Islet of Langerhans (tissue), 1 donor: Measurements from ENCODE around the gene POLDIP2.

Experiments
- FAIRE-seq: peaks from one replicate; lab custom pipeline; 2011; peaks lifted over from hg19 to GRCh38; lab: Jason Lieb, UNC

Gene POLDIP2

GRCh38 chr17:28357061-28357900 lies at the start of gene POLDIP2:
Gene POLDIP2, minus strand, starts transcription at chr17:28357527. Its CDS starts 79 bp downstream, at chr17:28357448.
- no peak for FAIRE-seq

GRCh38 chr17:28406473-28406814 lies 49.1 kb upstream of the POLDIP2 start:
- FAIRE-seq, result no peak

- FAIRE-seq, result no peak
Measured at GRCh38 chr17:28405632-28406472, 48.5 kb upstream of the POLDIP2 start, which contains the start of gene SLC46A1. Gene SLC46A1, minus strand, starts transcription at chr17:28406212. Its CDS starts 98 bp downstream, at chr17:28406114.

GRCh38 chr17:28404812-28405570 lies 47.7 kb upstream of the POLDIP2 start:
- no peak for FAIRE-seq

GRCh38 chr17:28404461-28404811 lies 47.1 kb upstream of the POLDIP2 start:
- no peak for FAIRE-seq

GRCh38 chr17:28404007-28404406 lies 46.7 kb upstream of the POLDIP2 start:
- FAIRE-seq, result no peak

GRCh38 chr17:28402844-28403243 lies 45.5 kb upstream of the POLDIP2 start:
- FAIRE-seq, result no peak

GRCh38 chr17:28402224-28402630 lies 44.9 kb upstream of the POLDIP2 start:
- FAIRE-seq, result no peak

- FAIRE-seq, result no peak
Measured at GRCh38 chr17:28399808-28400207, 42.5 kb upstream of the POLDIP2 start.

- FAIRE-seq, result no peak
Measured at GRCh38 chr17:28398280-28398981, 41.1 kb upstream of the POLDIP2 start.

GRCh38 chr17:28397687-28398279 lies 40.5 kb upstream of the POLDIP2 start:
- no peak for FAIRE-seq

- no peak for FAIRE-seq
Measured at GRCh38 chr17:28397275-28397674, 39.9 kb upstream of the POLDIP2 start.

GRCh38 chr17:28396635-28397239 lies 39.4 kb upstream of the POLDIP2 start:
- no peak for FAIRE-seq

- no peak for FAIRE-seq
Measured at GRCh38 chr17:28395968-28396367, 38.6 kb upstream of the POLDIP2 start.

GRCh38 chr17:28395426-28395825 lies 38.1 kb upstream of the POLDIP2 start:
- no peak for FAIRE-seq

GRCh38 chr17:28394337-28395116 lies 37.2 kb upstream of the POLDIP2 start:
- FAIRE-seq, result no peak

GRCh38 chr17:28392491-28392890 lies 35.2 kb upstream of the POLDIP2 start:
- no peak for FAIRE-seq

- FAIRE-seq, result no peak
Measured at GRCh38 chr17:28391401-28391800, 34.1 kb upstream of the POLDIP2 start.

GRCh38 chr17:28390984-28391383 lies 33.7 kb upstream of the POLDIP2 start:
- no peak for FAIRE-seq

GRCh38 chr17:28390563-28390962 lies 33.2 kb upstream of the POLDIP2 start:
- FAIRE-seq, result no peak
